Measurements from ENCODE around the gene WDR88. TPM values are rescaled to one million over a fixed set of nuclear protein-coding genes. Genes with fewer than 3 reads are reported as not detected.

WDR88 gene
- total and polyA plus RNA-seq, 2 donors (not counting 3 experiments of a cell fraction or from before 2014, with no cell fraction given): not detected

DNA sequence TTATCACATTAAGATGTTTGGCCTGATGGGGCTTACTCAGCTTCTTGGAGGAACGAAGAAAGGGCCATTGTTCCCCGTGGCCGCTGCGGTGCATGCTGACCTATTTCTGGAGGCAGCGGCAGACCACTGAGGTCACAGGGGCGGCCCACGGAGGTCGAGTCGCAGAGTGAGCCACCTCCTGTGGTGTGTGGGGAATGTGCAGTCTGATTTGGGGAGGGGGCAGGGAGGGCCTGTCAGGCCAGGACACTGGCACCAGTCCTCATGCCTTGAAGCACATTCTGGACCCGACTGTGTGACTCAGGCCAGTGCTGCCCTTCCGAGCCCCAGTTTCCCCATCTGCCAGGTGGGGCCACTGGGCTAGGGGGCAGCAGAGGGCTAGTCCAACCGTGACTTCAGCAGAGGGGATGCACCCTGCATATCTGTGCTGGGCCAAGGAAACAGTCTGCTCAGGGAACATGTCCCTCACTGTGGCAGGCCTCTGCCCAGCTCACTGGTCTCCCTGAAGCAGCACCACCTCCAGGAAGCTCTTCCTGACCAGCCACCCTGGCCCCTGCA, 87.4 kb downstream of the WDR88 start:
- no peak for FAIRE-seq
- H3K9ac ChIP-seq (replicated peaks; ENCODE audit: extremely low read depth, insufficient read depth, low read length): no peak overlapping the region
- no peak for TF ChIP-seq GATA2 (IDR thresholded peaks at IDR 0.05; ENCODE audit: insufficient read depth, insufficient read length, low read depth, low read length)
- TF ChIP-seq EZH2 (IDR thresholded peaks at IDR 0.05; ENCODE audit: borderline replicate concordance, low read depth, low read length, severe bottlenecking): no peak
- no peak for TF ChIP-seq MYC (IDR thresholded peaks at IDR 0.05; ENCODE audit: low read depth, low read length)
- no peak for TF ChIP-seq FOS (IDR thresholded peaks at IDR 0.05; ENCODE audit: borderline replicate concordance, insufficient read depth, low read length)
- TF ChIP-seq POLR2A (IDR thresholded peaks at IDR 0.05; ENCODE audit: low read depth, low read length): no peak
- no peak for TF ChIP-seq POLR2AphosphoS5 (IDR thresholded peaks at IDR 0.05; ENCODE audit: insufficient read depth, low read depth, low read length)
- no peak for TF ChIP-seq JUN (IDR thresholded peaks at IDR 0.05; ENCODE audit: borderline replicate concordance, insufficient read depth, insufficient read length, low read depth)
- TF ChIP-seq, protein P1, sequence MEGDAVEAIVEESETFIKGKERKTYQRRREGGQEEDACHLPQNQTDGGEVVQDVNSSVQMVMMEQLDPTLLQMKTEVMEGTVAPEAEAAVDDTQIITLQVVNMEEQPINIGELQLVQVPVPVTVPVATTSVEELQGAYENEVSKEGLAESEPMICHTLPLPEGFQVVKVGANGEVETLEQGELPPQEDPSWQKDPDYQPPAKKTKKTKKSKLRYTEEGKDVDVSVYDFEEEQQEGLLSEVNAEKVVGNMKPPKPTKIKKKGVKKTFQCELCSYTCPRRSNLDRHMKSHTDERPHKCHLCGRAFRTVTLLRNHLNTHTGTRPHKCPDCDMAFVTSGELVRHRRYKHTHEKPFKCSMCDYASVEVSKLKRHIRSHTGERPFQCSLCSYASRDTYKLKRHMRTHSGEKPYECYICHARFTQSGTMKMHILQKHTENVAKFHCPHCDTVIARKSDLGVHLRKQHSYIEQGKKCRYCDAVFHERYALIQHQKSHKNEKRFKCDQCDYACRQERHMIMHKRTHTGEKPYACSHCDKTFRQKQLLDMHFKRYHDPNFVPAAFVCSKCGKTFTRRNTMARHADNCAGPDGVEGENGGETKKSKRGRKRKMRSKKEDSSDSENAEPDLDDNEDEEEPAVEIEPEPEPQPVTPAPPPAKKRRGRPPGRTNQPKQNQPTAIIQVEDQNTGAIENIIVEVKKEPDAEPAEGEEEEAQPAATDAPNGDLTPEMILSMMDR (IDR thresholded peaks at IDR 0.05; ENCODE audit: extremely low read depth in 1 of 2, insufficient read depth in 1 of 2, low read depth in 1 of 2, low read length in 2 of 2): no peak
- ChIA-PET POLR2A (no interaction called here), CTCF (interaction anchor here (0.5 kb wide), 1 partner anchor 10 kb away, joined by 3 read pairs; no protein-coding TSS in a partner anchor)
- H2AFZ ChIP-seq (ENCODE audit: low read depth, low read length): no peak overlapping the region
- no peaks in the 10 kb centered on the region for H3K4me1 ChIP-seq (ENCODE audit: control insufficient read depth, extremely low read depth, insufficient read depth, low read length)
- BruUV-seq (replicated peaks): no TSS peak
- H3K9me1 ChIP-seq (replicated peaks; ENCODE audit: control insufficient read depth, extremely low read depth, insufficient read depth, low read length): no peaks in the 10 kb centered on the region
- no peaks in the 10 kb centered on the region for H3K36me3 ChIP-seq (ENCODE audit: control insufficient read depth in 2 of 2, extremely low read depth in 1 of 2, insufficient read depth in 2 of 2, low read length in 2 of 2)
- no peaks in the 10 kb centered on the region for H4K20me1 ChIP-seq (replicated peaks; ENCODE audit: control insufficient read depth, extremely low read depth, insufficient read depth, low read length)
- DNase-seq (ENCODE audit: low read depth, low spot score): no peak
- H3K27ac ChIP-seq (ENCODE audit: insufficient read depth, low read depth, low read length): no peak overlapping the region
- H3K9me3 ChIP-seq (replicated peaks; ENCODE audit: control insufficient read depth, insufficient read depth, low read length): no peaks in the 10 kb centered on the region
- intact Hi-C loops (cut with micrococcal nuclease) (no loop called here), dilution Hi-C loops (cut with MboI; ENCODE audit: extremely low pct_ligation_motif_present, low sequenced_read_pairs) (no loop called here)
- no peaks in the 10 kb centered on the region for H3K79me2 ChIP-seq (ENCODE audit: control insufficient read depth, insufficient read depth, low read length)
- H3K4me3 ChIP-seq (replicated peaks in 1 of 3; ENCODE audit: insufficient read depth in 1 of 3, low read depth in 1 of 3, low read length in 3 of 3): no peak overlapping the region
- H3K27me3 ChIP-seq (ENCODE audit: control insufficient read depth in 2 of 2, insufficient read depth in 2 of 2, low read length in 2 of 2): peaks cover 2 to 3% of the 10 kb centered on the region in 2 experiments
- no peak overlapping the region for H3K4me2 ChIP-seq (ENCODE audit: insufficient read depth, low read length)
